Liver (tissue), 3 donors: ENCODE measurements around the gene LRRTM3.

Experiments used
- NR2F2 ChIP-seq: IDR thresholded peaks from 2 replicates; pipeline ENCODE4 v1.6.1; 2016; ENCODE audit warnings: antibody characterized with exemption
- TF ChIP-seq, protein P1 (sequence below): fragments of 150-350 bp; IDR thresholded peaks from 2 replicates; pipeline ENCODE4 v1.5.1; 2017; ENCODE audit warnings: improper control_type of control experiment, low read depth, low read length; ENCODE audit not compliant: missing input control
- donor health status: healthy.
- donor health status: healthy.

- TF ChIP-seq, protein P1, sequence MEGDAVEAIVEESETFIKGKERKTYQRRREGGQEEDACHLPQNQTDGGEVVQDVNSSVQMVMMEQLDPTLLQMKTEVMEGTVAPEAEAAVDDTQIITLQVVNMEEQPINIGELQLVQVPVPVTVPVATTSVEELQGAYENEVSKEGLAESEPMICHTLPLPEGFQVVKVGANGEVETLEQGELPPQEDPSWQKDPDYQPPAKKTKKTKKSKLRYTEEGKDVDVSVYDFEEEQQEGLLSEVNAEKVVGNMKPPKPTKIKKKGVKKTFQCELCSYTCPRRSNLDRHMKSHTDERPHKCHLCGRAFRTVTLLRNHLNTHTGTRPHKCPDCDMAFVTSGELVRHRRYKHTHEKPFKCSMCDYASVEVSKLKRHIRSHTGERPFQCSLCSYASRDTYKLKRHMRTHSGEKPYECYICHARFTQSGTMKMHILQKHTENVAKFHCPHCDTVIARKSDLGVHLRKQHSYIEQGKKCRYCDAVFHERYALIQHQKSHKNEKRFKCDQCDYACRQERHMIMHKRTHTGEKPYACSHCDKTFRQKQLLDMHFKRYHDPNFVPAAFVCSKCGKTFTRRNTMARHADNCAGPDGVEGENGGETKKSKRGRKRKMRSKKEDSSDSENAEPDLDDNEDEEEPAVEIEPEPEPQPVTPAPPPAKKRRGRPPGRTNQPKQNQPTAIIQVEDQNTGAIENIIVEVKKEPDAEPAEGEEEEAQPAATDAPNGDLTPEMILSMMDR: no peak
- TF ChIP-seq NR2F2: no peak
Observed at GRCh38 chr10:66919248-66919647, 6.6 kb upstream of the LRRTM3 start.
